Spleen (tissue), 7 donors: ENCODE data around the gene ST3GAL6.

Source experiments
- CTCF ChIP-seq, 11 experiments: fragments of 200-600 bp in 7 of 11; fragments of 450-650 bp in 4 of 11; sonication (generic) in 4 of 11; IDR thresholded peaks in 8 of 11; conservative IDR thresholded peaks in 3 of 11; 1 replicate in 7 of 11; 2 replicates in 4 of 11; pipeline versions ENCODE4 v1.4.0 to v1.8.0; 2016 to 2021; ENCODE audit warnings: antibody characterized with exemption in 11 of 11, inconsistent platforms in 4 of 11, mild to moderate bottlenecking in 1 of 11
- POLR2A ChIP-seq, 3 donors: fragments of 450-650 bp; IDR thresholded peaks; one replicate each; pipeline ENCODE4 v1.5.1; 2017; ENCODE audit warnings: antibody characterized with exemption in 3 of 3, mild to moderate bottlenecking in 1 of 3
- POLR2AphosphoS5 ChIP-seq, 3 donors: sonication (generic); formaldehyde crosslinking; IDR thresholded peaks; one replicate each; pipeline ENCODE4 v1.5.1; 2017; ENCODE audit warnings: antibody characterized with exemption in 3 of 3
- donor health status: DM: no; HTN: no; CAD: no; lungs with moderate emphysema.
- donor health status: DM: no; HTN: no; CAD: no.
- donor health status: DM: no; HTN: no; CAD: no.

GRCh38 chr3:98801043-98801747 lies 38.1 kb downstream of the ST3GAL6 start:
- TF ChIP-seq CTCF (IDR thresholded peaks at IDR 0.05 in 8 of 11, conservative IDR thresholded peaks at IDR 0.05 in 3 of 11), result no peak
- TF ChIP-seq POLR2A (IDR thresholded peaks at IDR 0.05), result no peak
- TF ChIP-seq POLR2AphosphoS5 (IDR thresholded peaks at IDR 0.05), result no peak
